OCI-M1 (cell line): Measurements from ENCODE around the gene POLR3K.

Experiments used
- DNase-seq: peaks from one replicate; lab custom pipeline; 2025; lab: John Stamatoyannopoulos, UW

The POLR3K gene

DNA sequence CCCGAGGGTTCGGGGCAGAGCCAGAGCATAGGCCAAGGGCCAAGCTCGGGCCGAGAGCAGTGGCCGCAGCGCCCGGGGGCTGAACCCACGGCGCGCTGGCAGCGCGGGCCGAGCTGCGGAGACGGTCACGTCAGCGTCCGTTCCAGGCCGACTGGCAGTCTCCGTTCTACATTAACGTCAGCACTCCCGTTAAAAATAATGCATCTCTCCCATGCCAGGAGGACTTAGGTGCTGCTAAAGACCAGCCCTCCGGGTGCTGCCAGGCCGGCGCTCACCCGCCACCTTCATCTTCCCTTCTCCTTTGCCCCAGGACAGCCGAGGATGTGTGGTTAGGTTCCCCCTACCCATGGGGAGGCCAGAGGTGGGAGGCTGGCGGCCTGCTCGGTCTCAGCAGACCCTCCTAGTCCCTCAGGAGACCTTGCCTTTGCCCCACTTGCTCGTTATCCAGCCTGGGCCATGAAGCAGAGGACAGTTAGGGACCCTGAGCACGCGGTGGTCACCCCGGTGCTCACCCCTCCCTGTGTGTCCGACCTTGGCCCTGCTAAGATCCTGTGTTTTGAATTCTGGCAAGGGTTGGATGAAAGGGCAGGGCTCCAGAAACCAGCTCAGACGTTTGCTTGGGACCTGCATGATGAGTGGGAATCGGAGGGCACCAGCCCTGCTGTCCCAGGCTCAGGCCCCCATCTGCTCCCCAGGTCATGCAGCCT, 25.2 kb upstream of the POLR3K start:
- peak; percentile 42 for DNase-seq

- DNase-seq: peak; percentile 84
Measured at GRCh38 chr16:77807-78443, 24.5 kb upstream of the POLR3K start, which contains the start of gene MPG. Gene MPG, plus strand, starts transcription at chr16:78225. Its CDS starts 85 bp downstream, at chr16:78310.

GRCh38 chr16:77273-77806, 23.9 kb upstream of the POLR3K start:
- no peak for DNase-seq

DNA sequence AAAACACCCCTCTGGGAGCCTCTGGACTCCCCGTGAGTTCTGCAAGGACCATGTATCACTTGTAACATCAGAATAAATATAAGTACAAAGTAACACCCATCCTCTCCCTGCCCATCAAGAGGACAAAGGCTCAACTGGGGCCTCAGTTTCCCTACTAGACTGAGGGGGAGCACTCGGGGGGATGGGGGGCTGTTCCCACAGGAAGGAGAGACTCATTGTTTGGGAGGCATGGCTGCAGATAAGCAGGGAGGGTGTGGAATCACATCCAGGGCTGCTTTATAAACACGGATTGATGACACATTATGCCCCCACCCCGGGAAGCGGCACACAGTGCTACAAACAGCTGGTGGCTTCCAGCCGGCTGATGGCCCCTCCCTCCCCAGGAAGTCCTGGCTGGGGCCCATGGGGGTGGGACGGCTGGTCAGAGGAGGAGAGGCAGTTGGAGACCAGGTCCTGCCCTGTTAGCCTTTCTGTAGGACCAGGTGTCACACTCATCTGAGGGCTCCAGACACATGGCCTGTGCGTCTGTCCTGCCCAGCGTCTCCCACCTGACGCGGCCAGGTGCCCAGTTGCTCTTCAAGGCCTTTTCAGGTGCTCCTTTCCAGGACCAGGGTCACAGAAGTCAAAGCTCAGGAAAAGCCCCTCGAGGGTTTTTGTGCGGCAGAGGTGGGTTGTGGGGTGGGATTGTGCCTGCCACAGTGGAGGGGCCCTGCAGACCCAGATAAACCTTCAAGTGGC, 23.3 kb upstream of the POLR3K start:
- DNase-seq: peak; percentile 53

GRCh38 chr16:75580-76501, 22.4 kb upstream of the POLR3K start:
- peak; percentile 94 for DNase-seq

DNA sequence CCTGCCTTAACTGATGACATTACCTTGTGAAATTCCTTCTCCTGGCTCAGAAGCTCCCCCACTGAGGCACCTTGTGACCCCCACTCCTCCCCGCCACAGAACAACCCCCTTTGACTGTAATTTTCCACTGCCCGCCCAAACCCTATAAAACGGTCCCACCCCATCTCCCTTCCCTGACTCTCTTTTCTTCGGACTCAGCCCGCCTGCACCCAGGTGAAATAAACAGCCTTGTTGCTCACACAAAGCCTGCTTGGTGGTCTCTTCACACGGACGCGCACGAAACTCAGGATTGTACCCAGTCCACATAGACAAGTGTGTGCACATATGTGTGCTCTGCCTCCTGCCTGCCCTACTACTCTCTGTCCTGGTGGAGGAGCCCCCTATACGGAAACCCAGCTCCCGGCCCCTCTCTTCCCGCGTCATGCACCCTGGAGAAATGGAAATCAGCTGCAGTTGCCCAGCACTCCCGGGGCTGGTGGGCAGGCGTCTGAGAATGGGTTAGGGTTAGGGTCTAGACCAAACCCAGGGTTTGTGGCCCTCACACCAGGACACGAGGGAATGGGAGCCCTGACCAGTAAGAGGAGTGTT, 21.4 kb upstream of the POLR3K start:
- DNase-seq: no peak

DNA sequence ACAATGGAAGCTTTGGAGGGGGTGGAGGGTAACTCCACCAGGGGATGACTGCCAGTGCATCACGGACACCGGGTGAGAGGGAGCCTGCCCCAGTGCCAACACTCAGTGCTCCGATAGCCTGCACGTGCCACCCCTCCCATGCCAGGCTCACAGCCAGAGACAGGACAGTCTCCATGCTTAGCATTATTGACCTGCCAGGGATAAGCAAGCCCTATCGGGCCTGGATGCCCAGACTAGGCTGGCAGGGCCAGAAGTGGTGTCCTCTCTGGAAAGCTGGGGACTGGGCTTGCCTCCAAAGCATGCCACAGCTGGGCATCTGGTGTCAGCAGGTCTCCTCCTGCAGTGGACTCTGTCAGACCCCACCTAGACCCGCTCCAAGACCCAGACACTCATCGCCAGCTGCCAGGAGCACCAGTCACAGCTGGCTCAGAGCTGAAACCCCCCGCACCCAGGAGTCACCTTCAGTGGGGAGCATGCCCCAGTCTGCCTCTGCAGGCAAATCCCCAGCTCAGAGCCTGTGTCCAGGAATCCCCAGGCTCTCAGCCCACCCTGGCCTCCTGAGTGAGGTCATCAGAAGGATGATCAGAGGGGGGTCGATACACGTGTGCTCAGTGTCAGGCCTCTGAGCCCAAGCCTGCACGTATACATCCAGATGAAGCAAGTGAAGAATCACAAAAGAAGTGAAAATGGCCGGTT, 20.8 kb upstream of the POLR3K start:
- no peak for DNase-seq

DNA sequence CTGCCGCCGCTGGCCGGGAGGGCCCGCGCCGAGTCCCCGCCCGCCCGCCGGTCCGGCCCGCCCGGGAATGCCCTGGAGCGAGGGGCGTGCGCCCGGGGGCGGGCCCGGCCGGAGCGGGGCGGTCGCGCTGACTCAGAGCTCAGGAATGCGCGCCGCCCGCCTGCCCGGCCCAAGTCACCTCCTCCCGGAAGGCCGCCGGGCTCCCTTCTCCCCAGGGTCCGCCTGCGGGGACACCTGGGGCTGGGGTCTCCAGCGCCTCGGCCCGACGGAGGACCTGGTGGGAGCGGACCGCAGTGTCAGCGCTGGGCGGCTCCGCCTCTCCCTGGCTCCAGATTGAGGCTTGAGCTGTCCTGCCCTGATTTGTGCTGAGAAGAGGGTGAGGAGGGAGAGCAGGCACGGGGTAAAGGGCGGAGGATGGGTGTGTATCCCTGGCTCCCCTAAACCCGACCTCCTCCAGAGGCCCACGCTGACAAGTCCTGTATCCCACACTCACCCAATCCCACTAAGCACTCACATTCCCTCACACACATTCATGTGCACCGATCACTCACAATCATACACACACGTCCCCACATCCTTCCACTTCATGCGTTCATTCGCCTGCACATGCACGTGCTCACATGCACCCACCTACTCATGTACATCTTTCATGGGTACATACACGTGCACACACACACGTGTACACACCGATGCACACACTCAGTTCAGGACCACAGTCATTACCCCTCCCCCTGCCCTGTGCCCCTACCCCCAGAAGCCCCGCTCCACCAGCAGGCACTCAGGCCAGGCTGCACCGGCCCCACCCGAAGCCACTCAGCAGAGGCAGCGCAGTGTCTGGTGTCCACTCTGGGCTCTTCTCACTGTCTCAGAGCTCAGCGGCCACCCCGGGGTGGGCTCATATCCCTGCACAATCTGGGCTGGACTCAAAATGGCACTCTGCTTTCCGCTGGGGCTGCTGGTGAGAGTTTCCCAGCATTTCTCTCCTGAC, 19.4 kb upstream of the POLR3K start, which contains the start of gene RHBDF1:
TSS of gene RHBDF1 (minus strand) at position 71 of the 988 bp plus-strand sequence. CDS start 7,616 bp downstream, outside the sequence.
- DNase-seq: peak; percentile 44

- no peak for DNase-seq
Measured at GRCh38 chr16:71540-72401, 18.4 kb upstream of the POLR3K start.

DNA sequence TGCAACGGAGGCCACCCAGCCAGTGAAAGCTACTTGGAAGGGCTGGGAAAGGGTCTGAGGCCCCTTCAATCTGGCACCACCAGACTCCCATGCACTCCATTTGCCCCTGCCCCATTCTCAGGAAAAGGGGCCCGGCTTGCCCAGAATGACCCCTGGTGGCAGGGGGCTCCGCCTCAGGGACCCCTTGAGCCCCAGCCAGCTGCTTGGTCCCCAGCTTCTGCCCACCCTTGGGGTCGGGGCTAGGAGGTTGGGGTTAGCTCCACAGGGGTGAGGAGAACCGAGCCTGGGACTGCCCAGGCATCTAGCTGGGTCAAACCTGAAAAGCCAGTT, 17.8 kb upstream of the POLR3K start:
- no peak for DNase-seq

GRCh38 chr16:69181-69580, 15.8 kb upstream of the POLR3K start:
- no peak for DNase-seq

DNA sequence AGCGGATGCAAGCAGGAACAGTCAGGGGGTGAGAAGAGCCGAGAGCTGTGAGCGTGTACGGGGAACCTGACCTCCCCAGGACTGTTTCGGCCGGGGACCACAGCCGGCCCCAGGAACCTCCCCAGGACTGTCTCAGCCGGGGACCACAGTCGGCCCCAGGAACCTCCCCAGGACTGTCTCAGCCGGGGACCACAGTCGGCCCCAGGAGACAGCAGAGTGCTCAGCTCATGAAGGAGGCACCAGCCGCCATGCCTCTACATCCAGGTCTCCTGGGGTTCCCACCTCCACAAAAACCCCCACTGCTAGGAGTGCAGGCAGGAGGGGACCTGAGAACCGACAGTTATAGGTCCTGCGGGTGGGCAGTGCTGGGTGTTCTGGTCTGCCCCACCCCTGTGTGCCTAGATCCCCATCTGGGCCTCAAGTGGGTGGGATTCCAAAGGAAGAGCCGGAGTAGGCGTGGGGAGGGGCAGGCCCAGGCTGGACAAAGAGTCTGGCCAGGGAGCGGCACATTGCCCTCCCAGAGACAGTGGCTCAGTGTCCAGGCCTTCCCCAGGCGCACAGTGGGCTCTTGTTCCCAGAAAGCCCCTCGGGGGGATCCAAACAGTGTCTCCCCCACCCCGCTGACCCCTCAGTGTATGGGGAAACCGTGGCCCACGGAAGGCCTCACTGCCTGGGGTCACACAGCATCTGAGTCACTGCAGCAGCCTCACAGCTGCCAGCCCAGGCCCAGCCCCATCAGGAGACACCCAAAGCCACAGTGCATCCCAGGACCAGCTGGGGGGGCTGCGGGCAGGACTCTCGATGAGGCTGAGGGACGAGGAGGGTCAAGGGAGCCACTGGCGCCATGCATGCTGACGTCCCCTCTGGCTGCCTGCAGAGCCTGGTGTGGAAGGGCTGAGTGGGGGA, 14.7 kb upstream of the POLR3K start:
- DNase-seq: no peak

DNA sequence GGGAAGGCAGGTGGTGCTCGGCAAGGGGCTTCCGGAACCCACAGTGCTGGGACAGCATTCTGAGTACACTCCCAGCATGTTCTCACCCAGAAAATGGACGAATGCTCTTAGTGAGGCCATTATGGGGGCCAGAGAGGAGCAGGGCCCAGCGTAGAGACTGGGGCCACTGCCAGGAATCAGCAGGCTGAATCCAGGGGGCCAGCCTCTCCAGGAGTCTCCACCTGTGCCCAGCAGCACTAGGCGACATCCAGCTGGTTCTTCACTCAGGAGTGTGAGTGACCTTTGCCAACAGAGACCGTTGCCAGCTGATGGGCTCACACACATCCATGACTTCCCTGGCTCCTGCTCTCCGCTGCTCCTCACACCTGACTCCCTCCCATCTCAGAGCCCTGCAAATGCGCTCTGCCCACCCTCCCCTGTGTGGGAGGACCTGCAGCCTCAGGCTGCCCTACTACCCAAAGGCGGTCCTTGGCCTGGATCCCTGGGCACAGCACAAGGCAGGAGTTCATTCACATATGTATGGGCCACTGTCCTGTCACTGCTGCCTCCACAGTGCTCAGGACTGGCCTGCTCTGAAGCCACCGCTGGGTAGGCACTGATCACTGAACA, 13.9 kb upstream of the POLR3K start:
- no peak for DNase-seq

- no peak for DNase-seq
Measured at GRCh38 chr16:66309-67182, 13.1 kb upstream of the POLR3K start.

DNA sequence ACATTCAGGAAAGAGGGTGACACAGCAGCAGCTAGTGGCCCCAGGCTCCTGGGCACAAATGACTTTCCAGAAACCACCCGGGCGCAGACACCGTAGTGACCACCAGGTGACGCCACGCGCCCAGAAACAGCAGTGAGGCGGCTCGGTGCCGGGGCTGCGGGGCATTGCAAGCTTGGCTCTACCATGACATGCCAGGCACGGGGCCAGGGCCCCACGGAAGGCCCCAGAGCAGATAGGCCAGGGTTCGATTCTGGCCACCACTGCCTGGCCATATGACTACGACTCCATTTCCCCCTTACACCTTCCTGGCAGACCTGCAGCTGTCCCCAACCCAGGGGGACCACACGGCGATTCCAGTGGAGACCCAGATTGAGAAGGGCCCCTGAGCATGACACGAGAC, 12.3 kb upstream of the POLR3K start:
- DNase-seq: peak; percentile 88

DNA sequence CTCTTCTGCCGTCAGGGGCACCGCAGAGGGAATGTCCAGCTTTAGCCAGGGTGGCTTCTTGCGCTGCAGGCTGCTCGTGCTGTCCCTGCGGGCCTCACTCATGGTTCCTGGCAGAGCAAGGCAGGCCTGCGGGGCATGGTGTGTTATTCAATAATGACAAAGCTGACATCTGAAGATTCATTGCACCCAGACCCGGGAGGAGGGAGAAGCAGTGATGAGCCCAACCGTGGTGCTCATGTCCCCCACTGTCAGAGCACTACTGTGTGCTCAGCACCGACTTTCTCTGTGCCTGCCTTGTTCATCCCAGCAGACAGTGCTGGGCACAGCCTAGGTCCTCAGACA, 11.5 kb upstream of the POLR3K start:
- DNase-seq: no peak
